ENCODE measurements around the gene TALDO1. TPM values are rescaled to one million over a fixed set of nuclear protein-coding genes. Genes with fewer than 3 reads are reported as not detected.
A peak's percentile ranks its signal among the peaks of the same experiment; 100 is the strongest.

Gene TALDO1
- total and polyA plus RNA-seq, 10 of the 15 experiments (the other 5 are each of a cell fraction or from before 2014, with no cell fraction given), result 121 to 302 (median 182) TPM

DNA sequence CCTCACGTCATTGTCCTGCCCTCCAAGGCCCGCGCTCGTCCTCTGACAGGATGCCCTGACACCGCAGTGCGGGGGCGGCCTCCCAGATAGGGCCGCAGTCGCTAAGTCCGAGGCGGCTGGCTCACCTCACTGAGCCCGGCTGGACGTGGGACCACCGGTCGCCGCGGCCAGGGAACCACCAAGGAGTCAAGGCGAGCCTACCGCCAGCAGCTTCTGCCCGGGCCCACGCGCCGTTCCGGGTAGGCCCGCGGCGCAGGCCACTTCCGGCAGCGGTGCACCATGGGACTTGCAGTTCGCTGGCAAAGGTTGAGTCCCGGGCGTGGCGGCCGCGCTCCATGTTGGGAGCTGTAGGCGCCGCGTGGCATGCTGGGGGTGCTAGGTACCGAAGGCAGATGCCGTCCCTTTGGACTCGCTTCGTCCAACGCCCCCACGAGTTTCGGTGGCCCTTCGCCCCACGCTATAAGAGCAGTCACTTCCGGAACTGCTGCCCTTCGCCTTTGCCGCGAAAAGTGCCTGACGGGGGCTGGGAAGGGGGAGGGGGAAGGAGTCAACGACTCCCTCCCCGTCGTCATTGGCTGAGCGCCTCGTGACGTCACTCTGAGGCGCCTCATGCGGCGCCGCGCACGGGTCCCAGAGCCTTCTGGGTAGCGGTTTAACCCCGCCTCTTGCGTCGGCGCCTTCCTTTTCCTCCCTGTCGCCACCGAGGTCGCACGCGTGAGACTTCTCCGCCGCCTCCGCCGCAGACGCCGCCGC lies 62.2 kb downstream of the TALDO1 start, which contains the start of gene RPLP2 (continued):
- peak; percentile 72; the same call in 1 of the 2 replicates for TF ChIP-seq POLR2AphosphoS2 (IDR thresholded peaks at IDR 0.05; ENCODE audit: low read depth, low read length)
- TF ChIP-seq HDAC6 (IDR thresholded peaks at IDR 0.05; ENCODE audit: unreplicated experiment), result no peak
- TF ChIP-seq NR2F1 (conservative IDR thresholded peaks at IDR 0.05), result no peak; the same call in 1 of the 2 replicates
- TF ChIP-seq KLF5 (IDR thresholded peaks at IDR 0.05; ENCODE audit: partially characterized antibody), result no peak
- TF ChIP-seq REST (IDR thresholded peaks at IDR 0.05; ENCODE audit: low read depth, low read length), result no peak
- peak; percentile 67; the same call in 1 of the 2 replicates for TF ChIP-seq ZNF207 (IDR thresholded peaks at IDR 0.05; ENCODE audit: borderline replicate concordance)
- TF ChIP-seq USF2 (IDR thresholded peaks at IDR 0.05; ENCODE audit: borderline replicate concordance, low read depth, low read length), result no peak; the same call in 1 of the 2 replicates
- no peak for TF ChIP-seq PAX8 (IDR thresholded peaks at IDR 0.05)
- no peak for TF ChIP-seq KAT2A (conservative IDR thresholded peaks at IDR 0.05; ENCODE audit: control insufficient read depth, low read depth, low read length)
- no peak for TF ChIP-seq NFIC (IDR thresholded peaks at IDR 0.05; ENCODE audit: low read depth, low read length)
- TF ChIP-seq RAD21 (IDR thresholded peaks at IDR 0.05; ENCODE audit: insufficient read depth, low read depth, low read length), result no peak
- TF ChIP-seq SMARCA5 (IDR thresholded peaks at IDR 0.05), result 0 out of 2 replicates have a peak, but pooled peaks have one; percentile 69
- TF ChIP-seq HDGF (IDR thresholded peaks at IDR 0.05), result peak; percentile 89; the same call in 1 of the 2 replicates
- TF ChIP-seq, protein P1, sequence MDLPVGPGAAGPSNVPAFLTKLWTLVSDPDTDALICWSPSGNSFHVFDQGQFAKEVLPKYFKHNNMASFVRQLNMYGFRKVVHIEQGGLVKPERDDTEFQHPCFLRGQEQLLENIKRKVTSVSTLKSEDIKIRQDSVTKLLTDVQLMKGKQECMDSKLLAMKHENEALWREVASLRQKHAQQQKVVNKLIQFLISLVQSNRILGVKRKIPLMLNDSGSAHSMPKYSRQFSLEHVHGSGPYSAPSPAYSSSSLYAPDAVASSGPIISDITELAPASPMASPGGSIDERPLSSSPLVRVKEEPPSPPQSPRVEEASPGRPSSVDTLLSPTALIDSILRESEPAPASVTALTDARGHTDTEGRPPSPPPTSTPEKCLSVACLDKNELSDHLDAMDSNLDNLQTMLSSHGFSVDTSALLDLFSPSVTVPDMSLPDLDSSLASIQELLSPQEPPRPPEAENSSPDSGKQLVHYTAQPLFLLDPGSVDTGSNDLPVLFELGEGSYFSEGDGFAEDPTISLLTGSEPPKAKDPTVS (IDR thresholded peaks at IDR 0.05; ENCODE audit: low read depth, low read length), result no peak
- peak; percentile 39 to 84 for TF ChIP-seq SRF (IDR thresholded peaks at IDR 0.05; ENCODE audit: low read depth in 2 of 2, low read length in 2 of 2)
- TF ChIP-seq ETV6 (conservative IDR thresholded peaks at IDR 0.05 in 1 of 2, IDR thresholded peaks at IDR 0.05 in 1 of 2; ENCODE audit: borderline replicate concordance in 1 of 2, low read depth in 1 of 2), result no peak
- no peak for TF ChIP-seq TCF7 (IDR thresholded peaks at IDR 0.05; ENCODE audit: borderline replicate concordance)
- TF ChIP-seq, protein P2, sequence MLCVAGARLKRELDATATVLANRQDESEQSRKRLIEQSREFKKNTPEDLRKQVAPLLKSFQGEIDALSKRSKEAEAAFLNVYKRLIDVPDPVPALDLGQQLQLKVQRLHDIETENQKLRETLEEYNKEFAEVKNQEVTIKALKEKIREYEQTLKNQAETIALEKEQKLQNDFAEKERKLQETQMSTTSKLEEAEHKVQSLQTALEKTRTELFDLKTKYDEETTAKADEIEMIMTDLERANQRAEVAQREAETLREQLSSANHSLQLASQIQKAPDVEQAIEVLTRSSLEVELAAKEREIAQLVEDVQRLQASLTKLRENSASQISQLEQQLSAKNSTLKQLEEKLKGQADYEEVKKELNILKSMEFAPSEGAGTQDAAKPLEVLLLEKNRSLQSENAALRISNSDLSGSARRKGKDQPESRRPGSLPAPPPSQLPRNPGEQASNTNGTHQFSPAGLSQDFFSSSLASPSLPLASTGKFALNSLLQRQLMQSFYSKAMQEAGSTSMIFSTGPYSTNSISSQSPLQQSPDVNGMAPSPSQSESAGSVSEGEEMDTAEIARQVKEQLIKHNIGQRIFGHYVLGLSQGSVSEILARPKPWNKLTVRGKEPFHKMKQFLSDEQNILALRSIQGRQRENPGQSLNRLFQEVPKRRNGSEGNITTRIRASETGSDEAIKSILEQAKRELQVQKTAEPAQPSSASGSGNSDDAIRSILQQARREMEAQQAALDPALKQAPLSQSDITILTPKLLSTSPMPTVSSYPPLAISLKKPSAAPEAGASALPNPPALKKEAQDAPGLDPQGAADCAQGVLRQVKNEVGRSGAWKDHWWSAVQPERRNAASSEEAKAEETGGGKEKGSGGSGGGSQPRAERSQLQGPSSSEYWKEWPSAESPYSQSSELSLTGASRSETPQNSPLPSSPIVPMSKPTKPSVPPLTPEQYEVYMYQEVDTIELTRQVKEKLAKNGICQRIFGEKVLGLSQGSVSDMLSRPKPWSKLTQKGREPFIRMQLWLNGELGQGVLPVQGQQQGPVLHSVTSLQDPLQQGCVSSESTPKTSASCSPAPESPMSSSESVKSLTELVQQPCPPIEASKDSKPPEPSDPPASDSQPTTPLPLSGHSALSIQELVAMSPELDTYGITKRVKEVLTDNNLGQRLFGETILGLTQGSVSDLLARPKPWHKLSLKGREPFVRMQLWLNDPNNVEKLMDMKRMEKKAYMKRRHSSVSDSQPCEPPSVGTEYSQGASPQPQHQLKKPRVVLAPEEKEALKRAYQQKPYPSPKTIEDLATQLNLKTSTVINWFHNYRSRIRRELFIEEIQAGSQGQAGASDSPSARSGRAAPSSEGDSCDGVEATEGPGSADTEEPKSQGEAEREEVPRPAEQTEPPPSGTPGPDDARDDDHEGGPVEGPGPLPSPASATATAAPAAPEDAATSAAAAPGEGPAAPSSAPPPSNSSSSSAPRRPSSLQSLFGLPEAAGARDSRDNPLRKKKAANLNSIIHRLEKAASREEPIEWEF (IDR thresholded peaks at IDR 0.05; ENCODE audit: insufficient replicate concordance, low read depth, low read length), result no peak

Measured in GM12878 (cell line).